Trophoblast cell (in vitro differentiated cells and primary cell): Measurements from ENCODE around the gene CFAP20DC.
"Not testable (repeated sequence)": the region's sequence is repeated elsewhere in the genome, so short reads cannot be mapped to it uniquely, and the experiment has no call there.

ENCODE experiments used
- DNase-seq, 2 donors: peaks; one replicate each; pipeline ENCODE4 v3.0.0-alpha.2; 2016
- H2AFZ ChIP-seq: 2 replicates; pipeline ENCODE4 v1.6.1; 2013; ENCODE audit warnings: low read length, moderate library complexity, mild to moderate bottlenecking; ENCODE audit not compliant: insufficient read depth, poor library complexity
- H2AK5ac ChIP-seq: 2 replicates; pipeline ENCODE4 v1.6.1; 2013; ENCODE audit warnings: mild to moderate bottlenecking, low read length
- H2BK120ac ChIP-seq: 2 replicates; pipeline ENCODE4 v1.6.1; 2013; ENCODE audit warnings: low read length, mild to moderate bottlenecking, moderate library complexity; ENCODE audit not compliant: insufficient read depth, poor library complexity
- H2BK12ac ChIP-seq: 2 replicates; pipeline ENCODE4 v1.6.1; 2013; ENCODE audit warnings: mild to moderate bottlenecking, low read length, moderate library complexity
- H2BK5ac ChIP-seq: 2 replicates; pipeline ENCODE4 v1.6.1; 2013; ENCODE audit warnings: low read length, low read depth, moderate library complexity, mild to moderate bottlenecking; ENCODE audit not compliant: poor library complexity
- H3K14ac ChIP-seq: 2 replicates; pipeline ENCODE4 v1.6.1; 2013; ENCODE audit warnings: mild to moderate bottlenecking, low read length
- H3K18ac ChIP-seq: 2 replicates; pipeline ENCODE4 v1.6.1; 2013; ENCODE audit warnings: mild to moderate bottlenecking, low read length
- H3K23ac ChIP-seq: 2 replicates; pipeline ENCODE4 v1.6.1; 2013; ENCODE audit warnings: low read length
- H3K27ac ChIP-seq: 2 replicates; pipeline ENCODE4 v1.5.1; 2013; ENCODE audit warnings: low read depth, mild to moderate bottlenecking, inconsistent platforms, low read length, moderate library complexity
- H3K27me3 ChIP-seq: 2 replicates; pipeline ENCODE4 v1.6.1; 2013; ENCODE audit warnings: inconsistent platforms, mild to moderate bottlenecking, low read length, moderate library complexity; ENCODE audit not compliant: insufficient read depth
- H3K36me3 ChIP-seq, 2 experiments: 1 replicate in 1 of 2; 2 replicates in 1 of 2; pipeline ENCODE4 v1.6.1; 2013; ENCODE audit warnings: low read length in 2 of 2, mild to moderate bottlenecking in 2 of 2, moderate library complexity in 1 of 2; ENCODE audit not compliant: insufficient read depth in 2 of 2, control insufficient read depth in 1 of 2
- H3K4ac ChIP-seq: 2 replicates; pipeline ENCODE4 v1.6.1; 2013; ENCODE audit warnings: low read depth, mild to moderate bottlenecking, low read length, moderate library complexity
- H3K4me1 ChIP-seq, 2 experiments: 1 replicate in 1 of 2; 2 replicates in 1 of 2; pipeline ENCODE4 v1.6.1; 2013; ENCODE audit warnings: low read length in 2 of 2, mild to moderate bottlenecking in 2 of 2, moderate library complexity in 1 of 2; ENCODE audit not compliant: insufficient read depth in 2 of 2, control insufficient read depth in 1 of 2
- H3K4me2 ChIP-seq: 2 replicates; pipeline ENCODE4 v1.6.1; 2013; ENCODE audit warnings: inconsistent platforms, mild to moderate bottlenecking, low read length, moderate library complexity
- H3K4me3 ChIP-seq: 2 replicates; pipeline ENCODE4 v1.5.1; 2013; ENCODE audit warnings: mild to moderate bottlenecking, low read depth, low read length, inconsistent platforms
- H3K79me1 ChIP-seq: one replicate; pipeline ENCODE4 v1.6.1; 2013; ENCODE audit warnings: low read length
- H3K79me2 ChIP-seq: 2 replicates; pipeline ENCODE4 v1.6.1; 2013; ENCODE audit warnings: low read length, mild to moderate bottlenecking; ENCODE audit not compliant: control insufficient read depth, insufficient read depth, poor library complexity
- H3K9ac ChIP-seq: 2 replicates; pipeline ENCODE4 v1.6.1; 2013; ENCODE audit warnings: mild to moderate bottlenecking, low read length
- H3K9me3 ChIP-seq: 2 replicates; pipeline ENCODE4 v1.6.1; 2013; ENCODE audit warnings: low read depth, mild to moderate bottlenecking, control low read depth, inconsistent platforms, low read length; ENCODE audit not compliant: insufficient read depth
- H4K12ac ChIP-seq: 2 replicates; pipeline ENCODE4 v1.6.1; 2013; ENCODE audit warnings: low read depth, mild to moderate bottlenecking, low read length, moderate library complexity
- H4K8ac ChIP-seq: 2 replicates; pipeline ENCODE4 v1.6.1; 2013; ENCODE audit warnings: low read depth, mild to moderate bottlenecking, low read length, moderate library complexity
- H4K91ac ChIP-seq: one replicate; pipeline ENCODE4 v1.6.1; 2013; ENCODE audit warnings: low read depth, mild to moderate bottlenecking, low read length, moderate library complexity
- WGBS: extraction: QIAGEN DNeasy Blood & Tissue Kit; methylation state at CpG from one replicate; pipeline ENCODE4 v1.1.7; 2013; ENCODE audit warnings: missing lambda C conversion rate; ENCODE audit not compliant: insufficient read length, insufficient coverage; ENCODE audit errors: extremely low coverage; 5-methylcytosine and 5-hydroxymethylcytosine counted together

Gene CFAP20DC

GRCh38 chr3:58719684-58720083, 330.1 kb downstream of the CFAP20DC start:
- WGBS, result no CpG with 5 or more reads among the region's 2 CpGs
- H3K79me1 ChIP-seq, result no peaks in the 10 kb centered on the region

GRCh38 chr3:58713715-58714401, 336.0 kb downstream of the CFAP20DC start:
- Histone ChIP-seq H3K27me3 (no peaks in the 10 kb centered on the region), H2AFZ (no peak overlapping the region), H4K91ac (no peak overlapping the region), H2AK5ac (no peak overlapping the region), H4K12ac (no peak overlapping the region), H3K18ac (no peak overlapping the region), H3K4ac (no peak overlapping the region), H3K23ac (no peak overlapping the region), H3K9me3 (peaks cover 3% of the 10 kb centered on the region), H3K4me1 (no peaks in the 10 kb centered on the region), H3K9ac (no peak overlapping the region), H3K27ac (no peak overlapping the region), H4K8ac (no peak overlapping the region), H3K4me3 (no peak overlapping the region), H3K79me2 (no peaks in the 10 kb centered on the region), H2BK12ac (no peak overlapping the region), H2BK120ac (no peak overlapping the region), H2BK5ac (no peak overlapping the region), H3K4me2 (no peak overlapping the region), H3K14ac (no peak overlapping the region), H3K36me3 (no peaks in the 10 kb centered on the region), H3K79me1 (no peaks in the 10 kb centered on the region)
- DNase-seq, result no peak
- no CpG with 5 or more reads among the region's 3 CpGs for WGBS

More at GRCh38 chr3:58719684-58720083, 330.1 kb downstream of the CFAP20DC start:
- DNase-seq, result no peak
- Histone ChIP-seq H4K12ac (no peak overlapping the region), H3K23ac (no peak overlapping the region), H3K27ac (no peak overlapping the region), H3K79me2 (no peaks in the 10 kb centered on the region), H3K18ac (no peak overlapping the region), H2BK5ac (no peak overlapping the region), H3K27me3 (no peaks in the 10 kb centered on the region), H2BK120ac (no peak overlapping the region), H3K4me1 (peaks cover 0 to 2% of the 10 kb centered on the region in 2 experiments), H2AFZ (no peak overlapping the region), H3K9me3 (no peaks in the 10 kb centered on the region), H3K4me2 (no peak overlapping the region), H3K36me3 (no peaks in the 10 kb centered on the region), H2AK5ac (no peak overlapping the region), H3K9ac (no peak overlapping the region), H3K4ac (no peak overlapping the region), H2BK12ac (no peak overlapping the region), H3K14ac (no peak overlapping the region), H3K4me3 (no peak overlapping the region), H4K8ac (no peak overlapping the region), H4K91ac (no peak overlapping the region)

- no peak overlapping the region for H2AK5ac ChIP-seq
- WGBS, result no CpG with 5 or more reads among the region's 8 CpGs
Measured at GRCh38 chr3:58711871-58712270, 338.0 kb downstream of the CFAP20DC start.

GRCh38 chr3:58708983-58709382, 340.8 kb downstream of the CFAP20DC start:
- not testable (repeated sequence) for H3K4me1 ChIP-seq, H3K4ac ChIP-seq, H4K8ac ChIP-seq, H3K9ac ChIP-seq, H2BK12ac ChIP-seq, H3K27ac ChIP-seq, H2AK5ac ChIP-seq, H3K4me3 ChIP-seq, H3K79me1 ChIP-seq, H3K27me3 ChIP-seq, H3K79me2 ChIP-seq, H4K12ac ChIP-seq, H3K14ac ChIP-seq, H2BK120ac ChIP-seq, H2AFZ ChIP-seq, H3K18ac ChIP-seq, H2BK5ac ChIP-seq, H3K9me3 ChIP-seq, H3K23ac ChIP-seq, DNase-seq, H3K4me2 ChIP-seq, H3K36me3 ChIP-seq, H4K91ac ChIP-seq
- WGBS, result no CpG with 5 or more reads among the region's 3 CpGs

More at GRCh38 chr3:58711871-58712270, 338.0 kb downstream of the CFAP20DC start:
- H2AFZ ChIP-seq, result no peak overlapping the region
- H3K23ac ChIP-seq, result no peak overlapping the region
- no peak overlapping the region for H3K18ac ChIP-seq
- no peak overlapping the region for H3K14ac ChIP-seq
- H3K79me2 ChIP-seq, result no peaks in the 10 kb centered on the region
- no peaks in the 10 kb centered on the region for H3K36me3 ChIP-seq
- H2BK5ac ChIP-seq, result no peak overlapping the region
- no peak overlapping the region for H3K9ac ChIP-seq
- H3K4me1 ChIP-seq, result no peaks in the 10 kb centered on the region
- no peaks in the 10 kb centered on the region for H3K27me3 ChIP-seq
- no peak overlapping the region for H4K8ac ChIP-seq
- no peak overlapping the region for H3K4ac ChIP-seq
- no peak overlapping the region for H3K4me2 ChIP-seq
- H3K79me1 ChIP-seq, result no peaks in the 10 kb centered on the region
- no peak for DNase-seq
- peaks cover 3% of the 10 kb centered on the region for H3K9me3 ChIP-seq
- H2BK12ac ChIP-seq, result no peak overlapping the region
- H4K91ac ChIP-seq, result no peak overlapping the region
- no peak overlapping the region for H2BK120ac ChIP-seq
- no peak overlapping the region for H4K12ac ChIP-seq
- no peak overlapping the region for H3K4me3 ChIP-seq
- no peak overlapping the region for H3K27ac ChIP-seq
